Neural crest cell (in vitro differentiated cells): Measurements from ENCODE around the gene ILF2. TPM values are rescaled to one million over a fixed set of nuclear protein-coding genes. Genes with fewer than 3 reads are reported as not detected.

Experiments
- DNase-seq: peaks from one replicate; pipeline ENCODE4 v3.0.0; 2021; ENCODE audit warnings: low read depth, mixed read lengths, low spot score
- H3K27ac Mint-ChIP-seq: one replicate; pipeline ENCODE4 v1.8.0; 2021; ENCODE audit warnings: mild to moderate bottlenecking, mixed read lengths; ENCODE audit not compliant: unreplicated experiment
- H3K27me3 Mint-ChIP-seq: 2 replicates; pipeline ENCODE4 v1.8.0; 2021; ENCODE audit warnings: low read depth, mild to moderate bottlenecking, mixed read lengths
- H3K36me3 Mint-ChIP-seq: 2 replicates; pipeline ENCODE4 v1.8.0; 2021; ENCODE audit warnings: low read depth, mild to moderate bottlenecking, mixed read lengths
- H3K4me1 Mint-ChIP-seq: 2 replicates; pipeline ENCODE4 v1.8.0; 2021; ENCODE audit warnings: mixed read lengths
- H3K4me3 Mint-ChIP-seq: one replicate; pipeline ENCODE4 v1.8.0; 2021; ENCODE audit warnings: mild to moderate bottlenecking, mixed read lengths
- H3K9me3 Mint-ChIP-seq: 2 replicates; pipeline ENCODE4 v1.8.0; 2021; ENCODE audit warnings: mixed read lengths
- total RNA-seq: library from RNA; stranded (reverse); gene quantifications from 2 replicates; pipeline ENCODE4 v1.2.1, GENCODE V29; 2021
- TF ChIP-seq, protein P1 (sequence below): fragments of 200-600 bp; sonication (generic); conservative IDR thresholded peaks from 2 replicates; pipeline ENCODE4 v1.5.0; 2021; ENCODE audit warnings: antibody characterized with exemption, mild to moderate bottlenecking

ILF2 gene
- total RNA-seq, 1 donor from 2014 or later: 404 TPM

DNA sequence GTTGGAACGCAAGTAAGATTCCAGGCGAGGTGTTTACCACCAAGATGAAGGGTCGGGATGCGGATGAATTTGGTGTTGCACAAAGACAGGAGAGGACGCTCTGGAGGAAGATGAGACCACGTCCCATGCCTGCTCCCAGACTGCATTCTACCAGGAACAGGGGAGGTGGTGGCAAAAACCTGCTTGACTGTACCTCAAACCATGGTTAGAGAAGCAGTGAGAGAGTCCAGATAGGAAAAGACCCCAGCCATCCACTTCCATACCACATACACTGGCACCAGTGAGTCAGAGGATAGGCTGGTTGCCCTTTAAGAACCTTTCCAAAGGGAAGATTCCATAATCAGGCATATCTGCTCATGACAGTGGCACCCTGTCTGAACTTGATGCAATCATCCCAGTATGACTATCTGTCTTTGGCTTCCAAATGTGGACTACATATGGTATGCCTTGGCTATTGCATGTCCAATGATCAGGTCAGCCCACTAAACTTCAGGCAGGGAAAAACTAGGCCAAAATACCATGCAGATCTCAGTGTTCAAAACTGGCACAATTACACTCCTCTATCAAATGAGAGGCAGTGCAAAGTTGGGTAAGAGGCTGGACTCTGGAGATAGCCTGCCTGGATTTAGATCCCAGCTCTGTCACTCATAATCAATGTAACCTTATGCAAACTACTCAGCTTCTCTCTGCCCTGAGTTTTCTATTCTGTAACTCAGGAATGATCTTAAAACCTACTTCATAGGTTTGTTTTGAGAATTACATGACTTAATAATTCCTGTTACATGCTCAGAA is 28.3 kb upstream of the ILF2 start:
- TF ChIP-seq, protein P1, sequence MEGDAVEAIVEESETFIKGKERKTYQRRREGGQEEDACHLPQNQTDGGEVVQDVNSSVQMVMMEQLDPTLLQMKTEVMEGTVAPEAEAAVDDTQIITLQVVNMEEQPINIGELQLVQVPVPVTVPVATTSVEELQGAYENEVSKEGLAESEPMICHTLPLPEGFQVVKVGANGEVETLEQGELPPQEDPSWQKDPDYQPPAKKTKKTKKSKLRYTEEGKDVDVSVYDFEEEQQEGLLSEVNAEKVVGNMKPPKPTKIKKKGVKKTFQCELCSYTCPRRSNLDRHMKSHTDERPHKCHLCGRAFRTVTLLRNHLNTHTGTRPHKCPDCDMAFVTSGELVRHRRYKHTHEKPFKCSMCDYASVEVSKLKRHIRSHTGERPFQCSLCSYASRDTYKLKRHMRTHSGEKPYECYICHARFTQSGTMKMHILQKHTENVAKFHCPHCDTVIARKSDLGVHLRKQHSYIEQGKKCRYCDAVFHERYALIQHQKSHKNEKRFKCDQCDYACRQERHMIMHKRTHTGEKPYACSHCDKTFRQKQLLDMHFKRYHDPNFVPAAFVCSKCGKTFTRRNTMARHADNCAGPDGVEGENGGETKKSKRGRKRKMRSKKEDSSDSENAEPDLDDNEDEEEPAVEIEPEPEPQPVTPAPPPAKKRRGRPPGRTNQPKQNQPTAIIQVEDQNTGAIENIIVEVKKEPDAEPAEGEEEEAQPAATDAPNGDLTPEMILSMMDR: no peak
- H3K27ac Mint-ChIP-seq: no peak overlapping the region
- H3K36me3 Mint-ChIP-seq: no peaks in the 10 kb centered on the region
- peaks cover 10% of the 10 kb centered on the region for H3K4me1 Mint-ChIP-seq
- no peaks in the 10 kb centered on the region for H3K9me3 Mint-ChIP-seq
- no peak for DNase-seq
- no peak overlapping the region for H3K4me3 Mint-ChIP-seq
- no peaks in the 10 kb centered on the region for H3K27me3 Mint-ChIP-seq

DNA sequence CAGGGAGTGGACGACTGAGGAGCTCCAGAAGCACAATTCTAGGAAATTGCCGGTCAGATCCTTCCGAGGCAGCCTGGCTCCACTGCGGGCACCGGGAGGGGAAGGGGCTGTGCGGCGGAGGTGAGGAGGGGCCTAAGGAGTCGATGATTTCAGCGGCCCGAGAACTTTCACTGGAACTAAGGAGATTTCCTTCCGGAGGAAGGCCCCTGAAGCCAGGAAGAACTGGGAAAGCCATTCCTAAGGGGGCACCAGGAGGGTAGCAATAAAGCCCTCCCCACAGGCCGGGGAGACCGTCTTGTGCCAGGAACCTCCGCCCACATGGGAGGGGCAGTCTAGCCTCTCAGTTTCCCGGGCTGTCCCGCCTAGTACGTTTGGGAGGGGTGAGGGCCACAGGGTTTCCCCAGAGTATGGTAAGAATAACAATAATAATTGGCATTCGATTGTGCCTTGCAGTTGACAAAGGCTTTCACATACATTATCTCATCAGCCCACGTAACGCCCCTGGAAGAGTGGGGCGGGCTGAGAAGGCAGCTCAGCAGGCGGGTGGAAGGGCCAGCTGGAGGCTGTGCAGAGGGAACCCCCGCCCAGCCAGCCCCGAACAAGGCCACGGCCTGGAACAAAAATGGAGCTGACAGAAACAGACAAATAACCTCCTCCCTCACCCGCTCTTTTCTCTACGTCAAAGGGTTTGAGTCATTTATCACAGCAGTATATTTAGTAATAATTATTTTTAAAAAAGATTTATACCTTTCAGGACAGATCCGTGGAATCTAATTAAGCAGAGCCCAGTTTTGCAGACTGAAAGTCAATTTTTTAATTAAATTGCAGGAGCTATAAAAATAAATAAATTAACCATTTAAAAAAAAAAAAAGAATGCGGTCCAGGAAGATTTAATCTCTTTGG is 27.5 kb upstream of the ILF2 start:
- Mint-ChIP-seq H3K27me3 (no peaks in the 10 kb centered on the region), H3K4me3 (no peak overlapping the region)

DNA sequence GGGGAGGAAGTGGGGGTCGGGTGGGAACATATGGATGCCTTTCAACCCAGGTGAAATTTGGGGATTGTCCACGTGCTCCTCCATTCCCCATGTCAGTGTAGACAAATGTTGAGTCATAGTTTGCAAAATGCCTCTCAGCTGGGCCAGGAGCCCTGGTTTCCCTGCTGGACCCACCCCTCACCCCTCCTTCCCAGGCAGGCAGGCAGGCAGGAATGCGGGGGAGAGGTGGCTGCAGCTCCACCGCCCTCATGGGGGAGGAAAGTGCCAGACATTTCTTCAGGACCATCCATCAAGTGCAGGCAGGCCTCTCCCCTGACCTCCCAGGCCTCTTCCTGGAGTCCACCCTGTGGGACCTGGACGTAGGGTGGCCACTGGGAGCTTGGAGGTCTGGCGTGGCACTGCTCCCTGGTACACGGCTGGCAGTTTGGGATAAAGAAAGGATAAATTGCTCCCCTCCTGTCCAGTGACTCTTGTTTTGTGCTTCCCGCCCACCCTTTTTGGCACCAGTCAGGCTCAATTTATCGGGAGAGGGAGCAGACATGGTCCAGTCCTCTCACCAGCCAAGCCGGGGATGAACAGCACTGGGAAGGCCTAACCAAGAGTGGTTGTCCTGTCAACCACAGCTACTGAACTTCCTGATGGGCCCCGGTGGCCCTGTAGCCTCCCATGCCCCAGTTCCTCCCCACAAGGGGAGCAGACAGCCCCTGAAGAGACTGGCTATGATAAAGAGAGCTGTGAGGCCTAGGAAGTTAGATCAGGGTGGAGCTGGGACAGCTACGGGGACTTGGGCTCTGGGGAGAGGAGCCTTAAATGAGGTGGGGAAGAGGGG is 26.6 kb upstream of the ILF2 start:
- DNase-seq: no peak
- no peaks in the 10 kb centered on the region for H3K9me3 Mint-ChIP-seq
- TF ChIP-seq, protein P1: no peak

More for the DNA sequence above, 27.5 kb upstream of the ILF2 start:
- Mint-ChIP-seq H3K9me3 (no peaks in the 10 kb centered on the region), H3K4me1 (peaks cover 10% of the 10 kb centered on the region), H3K36me3 (no peaks in the 10 kb centered on the region), H3K27ac (peak overlapping the region; percentile 83)
- DNase-seq: peak; percentile 18
- TF ChIP-seq, protein P1: no peak

DNA sequence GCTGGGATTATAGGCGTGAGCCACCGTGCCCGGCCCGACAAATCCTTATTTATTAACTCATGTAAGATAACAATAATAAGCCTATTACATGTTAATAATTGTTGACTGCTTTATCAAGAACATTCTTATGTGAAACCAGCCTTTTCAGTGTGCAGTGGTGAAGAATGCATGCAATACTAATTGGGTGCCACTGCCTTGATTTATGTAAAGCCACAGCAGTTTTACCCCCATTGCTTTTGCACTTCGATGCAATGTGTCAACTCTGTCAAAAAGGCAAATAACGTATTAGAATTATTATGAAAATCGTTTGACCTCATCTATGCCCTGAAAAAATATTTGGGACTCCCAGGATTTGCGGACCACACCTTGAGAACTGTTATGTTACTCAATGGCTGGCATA is 25.9 kb upstream of the ILF2 start:
- Mint-ChIP-seq H3K36me3 (no peaks in the 10 kb centered on the region), H3K27ac (no peak overlapping the region), H3K4me3 (no peak overlapping the region), H3K9me3 (no peaks in the 10 kb centered on the region), H3K27me3 (no peaks in the 10 kb centered on the region), H3K4me1 (peaks cover 10% of the 10 kb centered on the region)
- TF ChIP-seq, protein P1: no peak
- DNase-seq: no peak

More for the DNA sequence above, 26.6 kb upstream of the ILF2 start:
- Mint-ChIP-seq H3K4me1 (peaks cover 10% of the 10 kb centered on the region), H3K27me3 (no peaks in the 10 kb centered on the region), H3K4me3 (no peak overlapping the region), H3K36me3 (no peaks in the 10 kb centered on the region), H3K27ac (peak overlapping the region; percentile 83)

DNA sequence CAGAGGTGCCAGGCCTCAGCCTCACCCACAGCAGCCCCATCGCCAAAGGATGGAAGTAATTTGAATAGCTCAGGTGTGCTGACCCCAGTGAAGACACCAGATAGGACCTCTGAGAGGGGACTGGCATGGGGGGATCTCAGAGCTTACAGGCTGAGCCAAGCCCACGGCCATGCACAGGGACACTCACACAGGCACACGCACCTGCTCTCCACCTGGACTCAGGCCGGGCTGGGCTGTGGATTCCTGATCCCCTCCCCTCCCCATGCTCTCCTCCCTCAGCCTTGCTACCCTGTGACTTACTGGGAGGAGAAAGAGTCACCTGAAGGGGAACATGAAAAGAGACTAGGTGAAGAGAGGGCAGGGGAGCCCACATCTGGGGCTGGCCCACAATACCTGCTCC is 22.7 kb upstream of the ILF2 start:
- peaks cover 5% of the 10 kb centered on the region for H3K4me1 Mint-ChIP-seq
- no peak overlapping the region for H3K27ac Mint-ChIP-seq
- no peaks in the 10 kb centered on the region for H3K9me3 Mint-ChIP-seq
- TF ChIP-seq, protein P1: no peak
- no peak for DNase-seq
- H3K36me3 Mint-ChIP-seq: no peaks in the 10 kb centered on the region
- no peak overlapping the region for H3K4me3 Mint-ChIP-seq
- H3K27me3 Mint-ChIP-seq: no peaks in the 10 kb centered on the region
